Measurements from ENCODE around the gene DYNLT4.

DNA sequence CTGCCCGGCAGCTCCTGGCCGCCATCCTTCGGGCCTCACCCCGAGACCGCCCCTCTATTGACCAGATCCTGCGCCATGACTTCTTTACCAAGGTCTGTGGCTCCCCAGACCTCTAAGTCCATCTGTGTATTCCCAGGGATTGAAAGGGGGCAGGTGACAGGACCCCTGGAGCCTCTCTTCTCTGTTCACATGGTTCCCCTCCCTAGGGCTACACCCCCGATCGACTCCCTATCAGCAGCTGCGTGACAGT lies 4.2 kb downstream of the DYNLT4 start:
- no peak for TF ChIP-seq CTCF (conservative IDR thresholded peaks at IDR 0.05)
- no peak for TF ChIP-seq EZH2 (IDR thresholded peaks at IDR 0.05; ENCODE audit: low read depth)

Measured in PC-9 (cell line).